GM19397 (cell line): Measurements from ENCODE around the gene GRIP1.

Experiments used
- ATAC-seq: cut with Tn5 transposase; IDR thresholded peaks from one replicate; pipeline ENCODE4 v1.9.1; 2021; ENCODE audit warnings: mild to moderate bottlenecking, moderate library complexity; ENCODE audit not compliant: unreplicated experiment

Gene GRIP1

GRCh38 chr12:66398931-66399910 lies 279.7 kb downstream of the GRIP1 start:
- no peak for ATAC-seq

- ATAC-seq = no peak
Observed at GRCh38 chr12:66397574-66398290, 281.1 kb downstream of the GRIP1 start.

GRCh38 chr12:66393890-66394289 lies 285.0 kb downstream of the GRIP1 start:
- ATAC-seq = no peak

GRCh38 chr12:66392266-66392915 lies 286.5 kb downstream of the GRIP1 start:
- no peak for ATAC-seq

- no peak for ATAC-seq
Observed at GRCh38 chr12:66388517-66388916, 290.4 kb downstream of the GRIP1 start.

- no peak for ATAC-seq
Observed at GRCh38 chr12:66387117-66387516, 291.8 kb downstream of the GRIP1 start.

GRCh38 chr12:66380769-66381535 lies 297.9 kb downstream of the GRIP1 start:
- no peak for ATAC-seq

GRCh38 chr12:66379616-66380015 lies 299.3 kb downstream of the GRIP1 start:
- ATAC-seq = no peak

- no peak for ATAC-seq
Observed at GRCh38 chr12:66375560-66375959, 303.3 kb downstream of the GRIP1 start.

GRCh38 chr12:66371982-66372381 lies 306.9 kb downstream of the GRIP1 start:
- no peak for ATAC-seq

- ATAC-seq = no peak
Observed at GRCh38 chr12:66367015-66367667, 311.7 kb downstream of the GRIP1 start.

GRCh38 chr12:66365718-66366490 lies 313.0 kb downstream of the GRIP1 start:
- no peak for ATAC-seq

- no peak for ATAC-seq
Observed at GRCh38 chr12:66361703-66362102, 317.2 kb downstream of the GRIP1 start.

GRCh38 chr12:66359300-66359699 lies 319.6 kb downstream of the GRIP1 start:
- no peak for ATAC-seq

- ATAC-seq = no peak
Observed at GRCh38 chr12:66354291-66354690, 324.6 kb downstream of the GRIP1 start.

GRCh38 chr12:66352899-66353298 lies 326.0 kb downstream of the GRIP1 start:
- ATAC-seq = no peak

GRCh38 chr12:66352197-66352596 lies 326.7 kb downstream of the GRIP1 start:
- no peak for ATAC-seq

- ATAC-seq = no peak
Observed at GRCh38 chr12:66351301-66351700, 327.6 kb downstream of the GRIP1 start.

GRCh38 chr12:66345956-66346355 lies 332.9 kb downstream of the GRIP1 start:
- ATAC-seq = no peak
